GM12865 (cell line): ENCODE measurements around the gene FAM169A.
"Not testable (repeated sequence)": the region's sequence is repeated elsewhere in the genome, so short reads cannot be mapped to it uniquely, and the experiment has no call there.

Source experiments
- DNase-seq: peaks from one replicate; pipeline ENCODE4 v3.0.0; 2010; ENCODE audit warnings: low read depth
- H3K4me3 ChIP-seq: 2 replicates; pipeline ENCODE4 v1.5.1; 2011; ENCODE audit warnings: mild to moderate bottlenecking, low read depth, low read length, control low read depth
- CTCF ChIP-seq: IDR thresholded peaks from 2 replicates; pipeline ENCODE4 v1.5.1; 2011; ENCODE audit warnings: low read length, control low read depth, low read depth, inconsistent platforms; ENCODE audit not compliant: insufficient read depth; ENCODE audit errors: missing control alignments

FAM169A gene

GRCh38 chr5:74765201-74765600 is 101.0 kb downstream of the FAM169A start:
- H3K4me3 ChIP-seq = no peak overlapping the region
- no peak for TF ChIP-seq CTCF
- DNase-seq = no peak

- no peak for DNase-seq
- no peak for TF ChIP-seq CTCF
- no peak overlapping the region for H3K4me3 ChIP-seq
These were observed 102.7 kb downstream of the FAM169A start for GRCh38 chr5:74763504-74763903.

GRCh38 chr5:74762599-74762998 is 103.6 kb downstream of the FAM169A start:
- TF ChIP-seq CTCF = no peak
- no peak overlapping the region for H3K4me3 ChIP-seq
- no peak for DNase-seq

GRCh38 chr5:74761241-74761640 is 104.9 kb downstream of the FAM169A start:
- DNase-seq = no peak
- H3K4me3 ChIP-seq = no peak overlapping the region
- no peak for TF ChIP-seq CTCF

- H3K4me3 ChIP-seq, DNase-seq: not testable (repeated sequence)
These were observed 117.4 kb downstream of the FAM169A start for GRCh38 chr5:74748742-74749141.

GRCh38 chr5:74738406-74738805 is 127.8 kb downstream of the FAM169A start:
- H3K4me3 ChIP-seq = no peak overlapping the region
- no peak for DNase-seq

GRCh38 chr5:74736759-74737158 is 129.4 kb downstream of the FAM169A start:
- no peak overlapping the region for H3K4me3 ChIP-seq
- no peak for DNase-seq
- TF ChIP-seq CTCF = no peak

More at GRCh38 chr5:74738406-74738805, 127.8 kb downstream of the FAM169A start:
- TF ChIP-seq CTCF = no peak
